DOHH2 (cell line): ENCODE measurements around the gene CTTNBP2.

Experiments used
- H3F3A ChIP-seq: fragments of 200-600 bp; sonication (generic), shearing (Covaris generic); 2 replicates; pipeline ENCODE4 v1.6.0; 2016; ENCODE audit warnings: antibody characterized with exemption, mild to moderate bottlenecking; ENCODE audit not compliant: control insufficient read depth, insufficient read depth
- H3K27ac ChIP-seq: fragments of 200-600 bp; sonication (generic); 2 replicates; pipeline ENCODE4 v1.5.1; 2014; ENCODE audit warnings: low read depth, mild to moderate bottlenecking, low read length, moderate library complexity
- H3K27me3 ChIP-seq: fragments of 200-600 bp; sonication (generic); 2 replicates; pipeline ENCODE4 v1.6.1; 2014; ENCODE audit warnings: mild to moderate bottlenecking, low read length, mixed read lengths; ENCODE audit not compliant: control insufficient read depth
- H3K36me3 ChIP-seq: fragments of 200-600 bp; sonication (generic); 2 replicates; pipeline ENCODE4 v1.6.1; 2014; ENCODE audit warnings: mild to moderate bottlenecking, low read length, moderate library complexity, mixed read lengths; ENCODE audit not compliant: control insufficient read depth
- H3K4me1 ChIP-seq: fragments of 200-600 bp; sonication (generic); 2 replicates; pipeline ENCODE4 v1.6.1; 2014; ENCODE audit warnings: mild to moderate bottlenecking, low read length, mixed read lengths; ENCODE audit not compliant: control insufficient read depth
- H3K4me2 ChIP-seq: fragments of 200-600 bp; sonication (generic); 2 replicates; pipeline ENCODE4 v1.6.0; 2014; ENCODE audit warnings: mild to moderate bottlenecking, low read length, moderate library complexity
- H3K4me3 ChIP-seq: fragments of 200-600 bp; sonication (generic); 2 replicates; pipeline ENCODE4 v1.5.1; 2014; ENCODE audit warnings: mild to moderate bottlenecking, low read length, mixed read lengths
- H3K79me2 ChIP-seq: fragments of 200-600 bp; sonication (generic); 2 replicates; pipeline ENCODE4 v1.6.1; 2014; ENCODE audit warnings: mild to moderate bottlenecking, low read length, mixed read lengths; ENCODE audit not compliant: control insufficient read depth
- H3K9me2 ChIP-seq: fragments of 200-600 bp; sonication (generic); replicated peaks from 2 replicates; pipeline ENCODE4 v1.6.1; 2014; ENCODE audit warnings: mild to moderate bottlenecking, low read length, mixed read lengths; ENCODE audit not compliant: control insufficient read depth
- H3K9me3 ChIP-seq: fragments of 200-600 bp; sonication (generic); 2 replicates; pipeline ENCODE4 v1.6.1; 2014; ENCODE audit warnings: antibody characterized with exemption, low read length, mixed read lengths; ENCODE audit not compliant: control insufficient read depth, insufficient read depth
- H4K20me1 ChIP-seq: fragments of 200-600 bp; sonication (generic); 2 replicates; pipeline ENCODE4 v1.6.0; 2014; ENCODE audit warnings: low read depth, mild to moderate bottlenecking, antibody characterized with exemption, low read length, moderate library complexity; ENCODE audit not compliant: control insufficient read depth, insufficient read depth
- EZH2phosphoT487 ChIP-seq: fragments of 200-600 bp; sonication (generic); IDR thresholded peaks from 2 replicates; pipeline ENCODE4 v1.6.1; 2017; ENCODE audit warnings: borderline replicate concordance, mild to moderate bottlenecking, antibody characterized with exemption, low read length, moderate library complexity, mixed read lengths
- TF ChIP-seq, protein P1 (sequence below): fragments of 200-600 bp; sonication (generic); IDR thresholded peaks from one replicate; pipeline ENCODE4 v1.5.1; 2014; ENCODE audit warnings: antibody characterized with exemption, mild to moderate bottlenecking, low read depth, low read length; ENCODE audit not compliant: poor library complexity, severe bottlenecking

The CTTNBP2 gene

GRCh38 chr7:117707080-117707479 lies 166.2 kb downstream of the CTTNBP2 start:
- no peaks in the 10 kb centered on the region for H3K9me2 ChIP-seq
- H3K27me3 ChIP-seq: no peaks in the 10 kb centered on the region
- no peaks in the 10 kb centered on the region for H3K36me3 ChIP-seq
- TF ChIP-seq, protein P1, sequence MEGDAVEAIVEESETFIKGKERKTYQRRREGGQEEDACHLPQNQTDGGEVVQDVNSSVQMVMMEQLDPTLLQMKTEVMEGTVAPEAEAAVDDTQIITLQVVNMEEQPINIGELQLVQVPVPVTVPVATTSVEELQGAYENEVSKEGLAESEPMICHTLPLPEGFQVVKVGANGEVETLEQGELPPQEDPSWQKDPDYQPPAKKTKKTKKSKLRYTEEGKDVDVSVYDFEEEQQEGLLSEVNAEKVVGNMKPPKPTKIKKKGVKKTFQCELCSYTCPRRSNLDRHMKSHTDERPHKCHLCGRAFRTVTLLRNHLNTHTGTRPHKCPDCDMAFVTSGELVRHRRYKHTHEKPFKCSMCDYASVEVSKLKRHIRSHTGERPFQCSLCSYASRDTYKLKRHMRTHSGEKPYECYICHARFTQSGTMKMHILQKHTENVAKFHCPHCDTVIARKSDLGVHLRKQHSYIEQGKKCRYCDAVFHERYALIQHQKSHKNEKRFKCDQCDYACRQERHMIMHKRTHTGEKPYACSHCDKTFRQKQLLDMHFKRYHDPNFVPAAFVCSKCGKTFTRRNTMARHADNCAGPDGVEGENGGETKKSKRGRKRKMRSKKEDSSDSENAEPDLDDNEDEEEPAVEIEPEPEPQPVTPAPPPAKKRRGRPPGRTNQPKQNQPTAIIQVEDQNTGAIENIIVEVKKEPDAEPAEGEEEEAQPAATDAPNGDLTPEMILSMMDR: no peak
- TF ChIP-seq EZH2phosphoT487: no peak
- no peaks in the 10 kb centered on the region for H3F3A ChIP-seq
- H3K4me2 ChIP-seq: no peak overlapping the region
- H3K9me3 ChIP-seq: no peaks in the 10 kb centered on the region
- no peaks in the 10 kb centered on the region for H3K79me2 ChIP-seq
- no peaks in the 10 kb centered on the region for H4K20me1 ChIP-seq
- no peaks in the 10 kb centered on the region for H3K4me1 ChIP-seq
- no peak overlapping the region for H3K27ac ChIP-seq
- H3K4me3 ChIP-seq: no peak overlapping the region

GRCh38 chr7:117706210-117706609 lies 167.0 kb downstream of the CTTNBP2 start:
- Histone ChIP-seq H3K9me3 (no peaks in the 10 kb centered on the region), H3F3A (no peaks in the 10 kb centered on the region), H3K27me3 (no peaks in the 10 kb centered on the region), H3K27ac (no peak overlapping the region), H3K79me2 (no peaks in the 10 kb centered on the region), H3K4me3 (no peak overlapping the region), H3K4me2 (no peak overlapping the region), H3K4me1 (no peaks in the 10 kb centered on the region), H4K20me1 (no peaks in the 10 kb centered on the region), H3K9me2 (no peaks in the 10 kb centered on the region), H3K36me3 (no peaks in the 10 kb centered on the region)
- TF ChIP-seq, protein P1: no peak
- TF ChIP-seq EZH2phosphoT487: no peak

- Histone ChIP-seq H4K20me1 (no peaks in the 10 kb centered on the region), H3K4me1 (no peaks in the 10 kb centered on the region), H3K27me3 (no peaks in the 10 kb centered on the region), H3K4me3 (no peak overlapping the region), H3K27ac (no peak overlapping the region), H3F3A (no peaks in the 10 kb centered on the region), H3K36me3 (no peaks in the 10 kb centered on the region), H3K4me2 (no peak overlapping the region), H3K9me2 (no peaks in the 10 kb centered on the region), H3K9me3 (no peaks in the 10 kb centered on the region), H3K79me2 (no peaks in the 10 kb centered on the region)
- TF ChIP-seq, protein P1: no peak
- no peak for TF ChIP-seq EZH2phosphoT487
Measured at GRCh38 chr7:117705630-117706029, 167.6 kb downstream of the CTTNBP2 start.

- Histone ChIP-seq H3F3A (no peaks in the 10 kb centered on the region), H3K27me3 (no peaks in the 10 kb centered on the region), H3K27ac (no peak overlapping the region), H3K4me1 (no peaks in the 10 kb centered on the region), H3K9me2 (no peaks in the 10 kb centered on the region), H4K20me1 (no peaks in the 10 kb centered on the region), H3K79me2 (no peaks in the 10 kb centered on the region), H3K36me3 (no peaks in the 10 kb centered on the region), H3K4me2 (no peak overlapping the region), H3K4me3 (no peak overlapping the region), H3K9me3 (no peaks in the 10 kb centered on the region)
- TF ChIP-seq, protein P1: no peak
- TF ChIP-seq EZH2phosphoT487: no peak
Measured at GRCh38 chr7:117704063-117704462, 169.2 kb downstream of the CTTNBP2 start.
